Dedifferentiated amniotic fluid mesenchymal stem cell (primary cell): ENCODE measurements around the gene SFXN5.
"Not testable (repeated sequence)": the region's sequence is repeated elsewhere in the genome, so short reads cannot be mapped to it uniquely, and the experiment has no call there.

Experiments
- DNase-seq: peaks from one replicate; pipeline ENCODE4 v3.0.0-alpha.2; 2016; ENCODE audit errors: extremely low spot score

Gene SFXN5

DNA sequence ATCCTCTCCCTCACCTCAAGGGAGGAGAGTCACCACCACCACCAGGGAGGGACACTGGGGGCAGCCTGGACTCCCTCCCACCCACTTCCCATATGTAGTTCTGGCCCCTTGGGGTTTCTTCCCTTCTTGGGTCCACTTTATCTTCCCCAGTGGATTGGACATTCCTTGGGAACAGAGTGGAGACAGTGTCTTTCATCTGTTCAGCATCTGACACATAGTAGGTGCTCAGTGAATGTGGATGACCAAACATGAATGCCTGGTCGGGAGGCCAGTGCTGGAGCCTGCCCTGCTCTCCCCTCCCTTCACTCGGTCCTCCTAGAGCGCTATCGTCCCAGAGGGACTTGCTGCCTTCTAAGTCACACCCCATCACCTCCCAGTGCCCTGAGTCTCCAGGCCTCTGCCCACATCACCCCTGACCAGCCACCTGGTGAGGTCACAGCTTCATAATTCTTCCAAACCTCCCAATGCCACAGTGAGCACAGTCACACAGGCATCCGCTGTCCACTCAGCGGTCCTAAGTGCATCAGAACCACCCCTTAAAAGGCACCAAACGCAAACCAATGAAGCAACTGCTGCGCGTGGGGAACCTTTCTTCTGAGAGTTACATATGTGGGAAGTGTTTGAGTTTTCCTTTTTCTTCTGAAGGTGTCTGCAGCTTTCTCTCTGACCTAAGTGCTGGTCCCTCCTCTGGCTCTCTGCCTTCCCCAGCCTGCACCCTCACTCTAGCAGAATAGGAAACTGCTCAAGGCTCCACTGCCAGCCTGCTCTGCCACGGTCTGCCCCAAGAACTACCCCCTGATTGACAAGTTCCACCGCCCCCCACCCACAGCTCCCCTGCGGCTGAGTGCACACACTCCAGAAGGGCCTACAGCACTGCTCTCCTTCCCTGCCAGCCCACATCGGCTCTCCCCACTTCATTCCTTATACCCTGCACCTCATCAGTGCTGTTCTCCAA is 7.2 kb upstream of the SFXN5 start:
- DNase-seq, result no peak

DNA sequence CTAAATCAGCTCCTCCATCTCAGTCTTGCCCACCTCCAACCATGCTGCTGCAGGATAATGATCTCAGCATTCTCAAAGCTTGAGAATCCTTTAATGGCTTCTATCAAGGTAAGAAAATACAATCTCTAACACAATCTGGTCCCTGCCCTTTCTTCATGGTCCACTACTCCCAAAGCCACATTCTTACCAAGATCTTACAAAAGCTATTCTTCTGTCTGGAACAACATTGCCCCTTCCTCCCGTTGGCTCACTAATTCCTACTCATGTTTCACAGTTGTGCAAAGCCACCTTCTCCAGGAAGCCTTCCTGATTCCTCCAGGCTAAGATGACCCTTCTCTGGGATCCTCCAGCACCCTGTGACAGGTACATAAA is 5.9 kb upstream of the SFXN5 start:
- DNase-seq, result no peak

DNA sequence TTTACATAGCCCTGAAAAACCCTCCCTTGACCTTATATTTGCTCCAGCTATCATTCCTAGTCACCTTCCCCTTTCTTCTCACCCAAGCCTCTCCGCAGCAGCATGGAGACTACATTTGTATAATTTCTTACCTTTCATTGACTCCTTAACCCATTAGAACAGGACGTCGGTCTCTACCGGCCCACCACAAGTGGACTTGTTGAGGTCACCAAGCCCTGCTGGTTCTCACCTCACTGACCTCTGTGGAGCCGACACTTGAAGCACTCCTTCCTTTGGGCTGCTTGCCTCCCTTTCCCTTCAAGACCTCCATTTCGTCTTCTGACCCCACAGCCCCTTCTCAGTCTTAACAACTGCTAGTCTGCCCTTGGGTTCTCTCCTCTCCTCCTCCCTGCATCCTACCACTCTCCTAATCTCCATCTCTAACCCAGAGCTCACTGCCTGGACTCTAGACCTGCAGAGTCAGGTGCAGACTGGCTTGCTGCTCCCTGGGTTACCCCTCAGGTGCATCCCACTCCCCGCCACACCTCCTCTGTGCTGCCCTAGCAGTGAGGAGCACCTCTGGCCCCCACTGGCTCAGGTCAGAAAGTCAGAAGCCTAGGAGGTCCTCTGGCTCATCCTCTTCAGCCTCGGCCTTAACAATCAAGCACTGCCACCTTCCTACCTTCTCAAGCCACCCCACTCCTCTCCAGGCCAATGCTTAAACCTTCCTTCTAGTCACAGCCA is 5.3 kb upstream of the SFXN5 start:
- no peak for DNase-seq

DNA sequence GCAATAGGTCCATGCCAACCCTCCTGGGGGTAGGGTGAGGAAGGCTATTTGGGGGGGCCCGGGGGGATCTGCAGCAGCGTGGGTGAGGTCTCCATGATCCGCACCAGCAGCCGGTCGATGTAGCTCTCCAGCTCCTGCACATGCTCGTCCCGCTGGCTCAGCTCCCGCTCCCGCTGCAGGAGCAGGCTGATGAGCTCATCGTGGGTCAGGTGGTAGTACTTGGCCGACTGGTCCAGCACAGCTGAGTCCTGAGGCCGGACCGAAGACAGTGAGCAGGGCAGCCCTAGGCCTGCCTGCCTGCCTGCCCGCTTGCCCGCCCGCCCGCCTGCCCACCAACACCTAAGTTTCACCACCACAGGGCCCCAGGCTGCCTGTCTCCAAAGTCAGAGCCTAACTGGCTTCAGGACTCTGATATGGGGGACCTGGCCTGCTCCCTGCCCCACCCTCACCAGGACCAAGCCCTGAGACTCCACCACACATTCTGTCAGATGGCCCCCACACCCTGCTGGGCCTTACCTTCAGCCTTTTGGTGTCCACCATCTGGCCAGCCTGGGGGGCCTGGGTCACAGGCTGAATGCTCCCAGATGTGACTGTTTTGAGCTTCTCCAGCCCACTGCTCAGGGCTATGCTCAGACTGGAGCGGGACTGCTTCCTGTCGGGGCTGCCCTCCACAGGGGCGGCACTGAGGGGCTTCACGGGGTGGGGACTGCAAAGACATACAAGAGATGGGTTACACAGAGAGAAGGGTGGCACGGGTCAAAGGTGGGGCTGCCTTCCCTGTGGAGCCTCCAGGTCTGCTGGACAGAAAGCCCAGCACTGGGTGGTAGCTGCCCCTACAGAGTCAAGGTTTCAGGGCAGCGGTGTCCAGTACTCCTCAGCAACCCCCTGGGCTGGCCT is 4.2 kb upstream of the SFXN5 start:
- no peak for DNase-seq

DNA sequence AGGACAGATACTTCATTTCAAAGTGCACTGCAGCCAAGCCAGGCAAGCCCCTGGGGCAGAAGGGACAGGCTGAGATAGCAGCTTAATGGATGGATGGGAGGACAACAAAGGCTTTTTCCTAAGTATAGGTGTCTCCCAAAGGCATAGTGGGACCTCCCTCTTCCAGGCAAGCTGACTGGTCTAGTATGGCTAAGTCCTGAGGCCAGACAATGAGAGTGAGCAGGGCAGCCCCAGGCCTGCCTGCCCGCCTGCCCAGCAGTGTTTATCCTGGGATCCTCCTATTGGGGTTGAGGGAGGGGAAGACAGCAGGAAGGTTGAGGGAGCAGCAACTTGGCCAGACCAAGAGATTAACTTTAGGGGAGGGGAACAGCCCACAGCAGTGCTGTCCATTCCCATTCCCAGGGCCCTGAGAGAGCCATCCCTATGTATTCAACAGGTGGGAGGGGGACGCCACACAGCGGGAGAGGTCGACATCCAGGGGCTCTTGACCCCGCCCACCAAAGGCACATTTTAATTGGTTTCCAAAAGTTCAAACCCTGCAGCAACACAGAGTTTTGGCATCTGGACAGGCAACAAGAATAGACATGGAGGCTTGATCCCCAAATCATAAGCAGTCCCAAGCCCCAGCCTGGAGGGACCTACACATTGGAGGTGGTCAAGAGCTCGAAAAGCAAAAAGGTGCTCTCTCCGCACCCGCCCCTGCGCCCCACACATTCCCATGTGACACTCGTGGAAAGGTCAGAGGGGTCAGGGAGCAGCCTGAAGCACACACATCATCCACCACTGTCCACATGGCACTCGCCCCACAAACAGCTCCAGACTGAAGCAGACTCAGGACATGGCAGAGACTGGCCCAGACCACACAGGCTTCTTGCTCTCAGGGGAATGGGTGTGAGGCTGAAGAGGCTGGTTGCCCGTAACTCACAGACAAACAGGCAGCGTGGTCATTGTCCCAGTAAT is 2.9 kb upstream of the SFXN5 start:
- no peak for DNase-seq

DNA sequence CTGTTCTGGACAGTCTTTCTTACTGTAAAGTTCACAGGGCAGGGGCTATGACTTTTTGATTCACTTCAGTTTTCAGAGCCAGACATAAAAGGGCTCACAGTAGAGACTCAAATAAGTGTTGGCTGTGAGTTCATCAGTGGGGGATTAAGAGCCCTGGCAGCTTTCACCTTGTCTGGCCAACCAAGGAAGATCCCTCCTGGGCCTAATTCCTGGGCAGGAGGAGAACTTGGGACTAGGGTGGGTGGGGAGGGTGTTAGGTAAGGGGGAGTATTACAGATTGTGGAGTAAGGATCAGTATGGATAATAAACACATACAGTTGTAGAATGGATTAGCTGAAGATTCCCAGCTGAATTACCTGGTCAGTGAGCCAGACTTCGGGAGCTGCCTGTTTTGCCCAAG is 904 bp upstream of the SFXN5 start:
- DNase-seq, result no peak

DNA sequence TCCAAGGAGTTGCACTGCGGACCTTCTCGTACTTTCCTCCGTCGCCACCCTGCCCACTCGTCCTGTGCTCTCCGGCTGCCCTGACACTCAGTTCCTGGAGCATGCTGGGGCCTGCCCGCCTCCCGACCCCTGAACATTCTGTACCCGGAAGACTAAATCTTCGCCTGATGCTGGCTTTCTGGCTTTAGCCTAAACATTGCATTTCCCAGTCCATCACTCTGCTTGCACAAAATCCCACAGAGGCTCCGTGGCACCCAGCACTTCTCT is 550 bp upstream of the SFXN5 start:
- no peak for DNase-seq

DNA sequence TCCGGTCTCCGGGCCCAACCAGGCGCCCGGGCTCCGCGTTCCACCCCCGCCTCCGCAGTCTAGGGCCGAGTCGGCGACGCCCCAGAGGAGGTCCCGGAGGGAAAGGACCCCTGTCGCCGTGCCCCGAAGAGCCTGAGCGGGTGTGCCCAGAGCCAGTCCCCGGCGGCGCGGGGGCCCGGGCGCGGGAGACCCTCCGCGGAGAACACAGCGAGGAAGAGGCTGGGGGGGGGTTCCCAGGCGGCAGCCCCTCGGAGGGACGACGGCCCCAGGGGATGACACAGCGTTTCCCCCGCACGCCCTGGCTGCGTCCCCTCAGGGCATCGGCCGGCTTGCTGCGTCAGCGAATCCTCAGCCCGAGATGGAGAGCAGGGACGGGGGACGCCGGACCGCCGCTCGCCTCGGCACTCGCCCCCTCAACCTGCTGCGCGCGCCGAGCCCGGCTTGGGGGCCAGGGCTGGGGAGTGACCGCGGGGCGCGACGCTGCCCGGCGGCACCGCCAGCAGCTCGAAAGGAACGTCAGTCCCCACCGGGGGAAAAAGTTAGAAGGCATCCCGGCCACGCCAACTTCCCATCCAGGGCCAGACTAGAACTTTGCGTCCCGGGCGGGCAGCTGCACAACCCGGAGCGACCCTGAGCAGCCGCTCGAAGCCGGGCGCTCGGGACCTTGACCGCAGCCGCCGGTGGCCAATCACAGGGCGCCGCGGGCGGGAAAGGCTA is 711 bp downstream of the SFXN5 start:
- no peak for DNase-seq

DNA sequence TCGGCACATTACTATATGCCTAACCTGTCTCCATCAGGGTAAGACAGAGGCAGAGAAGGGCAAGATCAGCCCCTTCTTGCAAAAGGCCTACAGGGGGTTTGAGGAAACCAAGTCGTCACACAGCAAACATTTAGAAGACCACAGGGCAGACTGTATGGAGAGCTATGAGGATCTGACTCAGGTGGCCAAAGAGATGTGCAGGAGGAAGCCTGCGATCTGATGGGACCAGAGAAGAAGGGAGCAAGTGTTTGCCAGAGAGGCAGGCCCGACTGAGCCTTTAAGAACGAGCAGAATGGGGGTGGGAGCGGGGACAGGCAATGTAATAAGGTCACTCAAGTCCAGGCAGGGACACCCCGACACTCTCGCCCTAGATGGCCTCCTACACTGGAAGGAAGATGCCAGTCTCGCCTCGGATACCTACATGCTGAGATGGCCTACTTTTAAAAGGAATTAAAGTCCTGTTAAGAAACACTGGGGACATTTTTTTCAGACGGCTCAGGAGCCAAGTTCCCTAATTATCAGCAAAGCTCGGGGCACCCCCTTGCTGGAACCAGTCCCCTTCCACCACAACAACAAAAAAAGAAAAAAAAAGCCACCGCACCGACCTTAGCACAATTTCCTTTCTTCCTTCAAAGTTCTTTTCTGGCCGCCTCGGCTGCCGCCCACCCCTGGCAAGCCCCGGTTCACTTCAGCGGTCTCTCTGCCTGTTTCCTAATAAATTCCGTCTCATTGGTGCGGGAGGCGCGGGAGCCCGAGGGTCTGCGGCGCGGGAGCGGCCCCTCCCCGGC is 1.5 kb downstream of the SFXN5 start:
- no peak for DNase-seq

DNA sequence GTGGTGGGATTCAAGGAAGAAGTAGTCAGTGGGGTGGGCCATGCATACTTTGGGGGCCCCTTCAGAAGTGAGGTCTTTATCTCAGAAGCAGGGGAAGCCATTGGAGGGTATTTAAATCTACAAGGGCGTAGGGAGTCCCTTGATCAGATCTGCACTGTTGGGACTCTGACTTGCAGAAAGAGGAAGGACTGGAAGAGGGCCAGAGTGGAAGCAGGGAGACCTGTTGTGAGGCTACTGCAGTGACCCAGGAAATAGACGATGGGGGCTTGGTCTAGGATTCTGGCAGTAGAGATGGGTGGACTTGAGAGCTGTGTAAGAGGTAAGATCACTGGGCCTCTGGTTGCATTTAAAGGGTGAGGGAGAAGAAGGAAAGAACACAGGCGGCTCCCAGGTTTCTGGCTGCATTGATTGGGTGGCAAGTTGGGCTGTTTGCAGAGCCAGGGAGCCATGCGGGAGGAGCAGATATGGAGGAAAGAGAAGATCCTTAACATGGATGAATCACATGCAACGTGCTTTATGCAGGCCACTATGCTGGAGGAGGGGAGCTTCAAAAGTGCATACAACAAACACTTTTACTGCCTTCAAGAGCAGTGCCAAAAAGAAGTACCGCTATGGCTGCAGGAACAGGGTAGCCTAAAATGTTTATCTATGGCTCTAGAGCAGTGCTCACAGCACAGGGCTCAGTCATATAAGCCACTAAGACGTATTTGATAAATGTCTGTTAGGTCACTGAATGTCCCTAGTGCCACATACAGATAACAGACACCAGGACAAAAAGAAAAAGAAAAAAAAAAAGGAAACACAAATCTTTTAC is 2.3 kb downstream of the SFXN5 start:
- no peak for DNase-seq

DNA sequence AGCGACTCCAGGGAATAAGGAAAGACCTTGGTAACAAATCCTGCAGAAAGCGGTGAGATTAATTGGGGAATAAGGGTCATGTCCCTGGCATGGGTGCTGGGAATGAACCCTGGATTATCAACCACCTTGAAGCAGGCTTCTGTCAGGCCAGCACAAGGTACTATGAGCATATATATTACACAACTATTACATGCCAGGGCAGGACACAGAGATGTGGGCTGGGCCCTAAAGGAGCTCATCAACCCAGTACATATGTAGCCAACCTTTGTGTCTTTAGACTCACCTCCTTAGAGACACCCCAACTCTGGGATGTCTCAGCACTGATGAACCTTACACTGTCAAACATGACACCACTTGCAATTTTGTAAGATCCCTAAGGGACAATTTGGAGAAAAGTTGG is 3.4 kb downstream of the SFXN5 start:
- no peak for DNase-seq

DNA sequence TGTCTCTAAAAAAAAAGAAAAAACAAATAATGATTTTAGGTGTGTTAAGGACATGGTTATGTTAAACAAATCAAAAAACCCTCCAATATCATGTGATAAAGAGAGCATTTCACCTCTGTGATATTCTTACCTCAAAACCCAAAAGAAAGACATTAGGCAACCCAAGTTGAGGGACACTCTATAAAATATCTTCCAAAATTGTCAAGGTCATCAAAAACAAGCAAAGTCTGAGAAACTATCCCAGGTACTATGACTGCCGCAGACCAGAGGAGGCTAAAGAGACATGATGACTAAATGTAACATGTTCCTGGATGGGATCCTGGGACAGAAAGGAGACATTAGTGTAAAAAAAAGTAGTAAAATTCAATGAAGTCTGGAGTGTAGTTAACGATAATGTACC is 4.5 kb downstream of the SFXN5 start:
- no peak for DNase-seq

DNA sequence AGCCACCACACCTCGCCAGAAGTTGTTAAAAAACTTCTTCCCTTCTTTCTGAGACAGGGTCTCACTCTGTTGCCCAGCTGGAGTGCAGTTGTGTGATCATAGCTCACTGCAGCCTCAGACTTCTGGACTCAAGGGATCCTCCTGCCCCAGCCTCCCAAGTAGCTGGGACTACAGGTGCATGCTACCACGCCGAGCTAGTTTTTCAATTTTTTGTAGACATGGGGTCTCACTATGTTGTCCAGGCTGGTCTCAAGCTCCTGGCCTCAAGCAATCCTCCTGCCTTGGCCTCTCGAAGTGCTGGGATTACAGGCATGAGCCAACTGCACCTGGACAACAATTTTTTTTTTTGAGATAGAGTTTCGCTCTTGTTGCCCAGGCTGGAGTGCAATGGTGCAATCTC is 6.4 kb downstream of the SFXN5 start:
- not testable (repeated sequence) for DNase-seq

DNA sequence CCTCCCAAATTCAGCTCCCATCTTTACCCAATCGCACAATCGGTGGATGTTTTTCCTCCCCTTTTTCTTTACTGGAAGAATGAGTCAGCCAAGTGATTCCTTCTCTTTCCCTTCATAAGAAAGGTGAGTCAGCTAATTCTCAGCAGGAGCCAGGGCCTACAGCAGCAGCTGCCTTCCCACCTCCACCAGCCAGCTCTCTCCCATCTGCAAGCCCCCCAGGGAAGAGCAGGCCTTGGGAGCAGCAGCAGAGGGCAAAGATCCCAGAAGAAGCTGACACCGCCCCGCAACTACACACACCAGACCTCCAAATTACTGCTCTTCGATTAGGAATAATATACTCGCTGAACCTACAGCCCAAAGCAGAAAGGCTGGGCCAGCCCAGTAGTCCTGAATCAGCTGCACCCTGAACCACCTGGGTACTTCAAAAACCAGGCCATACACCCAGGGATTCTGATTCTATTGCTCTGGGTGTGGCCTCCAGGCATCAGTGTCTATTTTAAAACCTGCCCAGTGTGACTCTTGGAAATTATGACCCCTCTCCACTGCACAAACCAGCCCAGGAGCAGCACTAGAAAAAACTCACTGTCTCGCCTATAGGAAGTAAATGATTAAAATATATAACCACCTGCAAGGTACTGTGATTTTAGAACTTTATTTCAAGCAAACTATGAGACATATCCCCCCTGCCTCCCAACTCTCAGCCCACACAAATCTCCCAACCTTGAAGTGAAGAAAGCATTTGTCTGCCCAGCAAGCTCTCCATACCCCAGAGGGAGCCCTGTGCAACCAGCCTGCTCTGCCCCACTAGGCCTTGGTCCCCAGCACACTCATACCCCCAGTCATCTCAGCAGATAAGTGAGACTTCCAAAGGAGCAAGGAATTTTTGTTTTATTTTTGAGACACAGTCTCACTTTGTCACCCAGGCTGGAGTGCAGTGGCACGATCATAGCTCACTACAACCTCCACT is 7.3 kb downstream of the SFXN5 start:
- peak; percentile 63 for DNase-seq

DNA sequence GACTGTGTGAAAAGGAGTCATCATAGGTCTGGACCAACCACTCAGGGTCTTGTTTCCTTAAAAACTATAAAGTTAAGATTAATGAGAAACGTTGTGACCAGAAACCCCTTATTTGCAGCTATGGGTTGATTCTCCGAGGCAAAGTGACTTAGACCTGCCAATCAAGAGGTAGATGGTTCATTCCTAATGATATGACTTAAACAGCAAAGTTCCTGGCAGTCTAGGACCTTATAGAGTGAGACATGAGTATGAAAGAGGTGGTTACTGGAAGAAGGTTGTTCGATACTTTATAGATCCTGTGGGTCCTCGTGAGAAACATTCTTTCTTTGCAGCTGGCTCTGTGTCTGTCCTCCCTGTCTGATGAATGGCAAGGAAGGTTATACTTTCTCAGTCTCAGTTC is 8.0 kb downstream of the SFXN5 start:
- no peak for DNase-seq

DNA sequence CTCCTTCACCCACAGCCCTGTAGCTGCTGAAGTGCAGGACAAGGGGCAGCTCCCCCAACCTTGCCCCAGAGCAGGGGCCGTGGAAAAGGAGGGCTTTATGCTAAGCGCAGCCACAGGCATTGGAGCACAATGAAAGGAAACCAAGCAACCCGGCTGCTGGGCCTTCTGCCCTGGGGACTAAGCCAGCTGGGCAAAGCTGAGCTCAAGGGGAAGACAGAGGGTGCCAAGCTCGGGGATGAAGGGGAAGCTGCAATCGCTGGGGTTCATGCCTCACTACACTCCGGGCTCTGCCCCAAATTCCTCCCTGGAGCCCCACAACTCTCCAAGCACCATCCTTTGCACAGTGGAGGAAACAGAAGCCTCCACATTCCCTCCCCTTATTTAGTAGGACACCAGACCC is 12.4 kb downstream of the SFXN5 start:
- no peak for DNase-seq

DNA sequence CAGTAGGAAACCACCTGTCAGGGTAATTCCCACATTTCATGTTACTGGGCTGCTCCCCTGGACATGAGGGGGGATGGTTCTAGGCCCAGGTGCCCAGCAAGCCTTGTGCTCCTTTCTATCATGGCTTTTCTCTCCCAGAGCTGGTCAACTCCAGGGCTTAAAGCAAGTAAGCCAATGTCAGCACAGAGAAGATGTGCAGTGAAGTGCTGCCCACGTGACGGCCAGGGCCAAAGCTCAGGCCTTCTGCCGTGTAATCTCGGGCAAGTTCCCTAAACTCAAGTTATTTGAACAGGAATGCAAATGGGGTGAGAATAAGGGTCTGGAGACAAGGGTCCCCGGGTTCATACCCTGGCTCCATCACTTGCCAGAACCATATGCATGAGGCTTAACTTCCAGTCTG is 16.5 kb downstream of the SFXN5 start:
- no peak for DNase-seq
